ENCODE measurements around the gene WASHC3.

The WASHC3 gene

GRCh38 chr12:101967506-101967905, 94.3 kb downstream of the WASHC3 start:
- no peak for DNase-seq (ENCODE audit: low read depth)

DNA sequence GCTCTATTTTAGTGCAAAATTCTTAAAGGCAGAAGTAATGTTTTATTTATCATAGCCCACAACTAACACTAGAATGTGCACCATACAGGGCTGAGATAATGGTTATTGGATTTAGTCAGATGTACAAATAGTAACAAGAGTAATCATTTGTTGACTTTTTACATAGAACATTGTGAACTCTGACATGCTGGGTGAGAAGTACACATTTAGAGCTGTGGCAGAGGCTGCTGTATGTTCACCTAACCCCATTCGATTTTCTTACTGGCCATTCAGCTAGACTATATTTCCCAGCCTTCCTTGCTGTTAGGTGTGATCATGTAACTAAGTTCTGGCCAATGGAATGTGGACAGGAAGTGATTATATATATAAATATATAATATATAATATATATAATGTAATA, 95.3 kb downstream of the WASHC3 start:
- DNase-seq (ENCODE audit: low read depth): no peak

DNA sequence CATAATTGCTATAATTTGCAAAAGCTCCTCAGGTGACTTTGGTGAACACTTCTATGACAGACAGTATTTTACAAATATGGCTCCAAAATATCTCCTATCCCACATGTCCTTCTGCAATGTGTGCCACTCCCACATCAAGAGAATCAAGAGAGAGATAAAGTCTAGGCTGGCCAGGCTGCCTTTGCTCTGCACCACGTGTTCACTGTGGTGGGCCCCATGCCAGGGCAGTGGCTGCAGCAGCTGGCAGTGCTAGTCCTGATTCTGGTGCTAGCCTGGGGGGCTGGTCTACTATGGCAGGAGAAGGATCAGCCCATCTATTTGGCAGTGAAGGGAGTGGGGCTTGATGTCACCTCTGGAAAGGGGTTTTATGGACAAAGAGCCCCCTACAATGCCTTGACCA, 98.1 kb downstream of the WASHC3 start:
- DNase-seq (ENCODE audit: low read depth): no peak
